Measurements from ENCODE around the gene TEAD4.

Gene TEAD4

GRCh38 chr12:3041558-3042164, 82.5 kb downstream of the TEAD4 start:
- POLR2A ChIA-PET = interaction anchor here (0.7 kb wide), 1 partner anchor 151 kb away, joined by 3 read pairs; the partner anchor contains the start of gene TULP3
- DNase-seq (ENCODE audit: low read depth, low spot score) = no peak
- H3K4me3 ChIP-seq (ENCODE audit: low read depth, low read length) = no peak overlapping the region
- CTCF ChIA-PET = interaction anchor here (0.8 to 2.7 kb wide), 34 partner anchors 8 to 359 kb away, joined by 3 to 31 read pairs (median 5); partner anchors contain the start of genes ITFG2, NRIP2 and TEX52
- peak; percentile 83 for TF ChIP-seq CTCF (IDR thresholded peaks at IDR 0.05; ENCODE audit: insufficient read depth, low read length, missing control alignments)

GRCh38 chr12:3042394-3042793, 83.2 kb downstream of the TEAD4 start:
- CTCF ChIA-PET = interaction anchor here (0.6 to 2.7 kb wide), 33 partner anchors 9 to 359 kb away, joined by 3 to 31 read pairs (median 5); partner anchors contain the start of genes ITFG2, NRIP2 and TEX52
- TF ChIP-seq CTCF (IDR thresholded peaks at IDR 0.05; ENCODE audit: insufficient read depth, low read length, missing control alignments) = no peak
- H3K4me3 ChIP-seq (ENCODE audit: low read depth, low read length) = no peak overlapping the region
- DNase-seq (ENCODE audit: low read depth, low spot score) = no peak
- POLR2A ChIA-PET = no interaction called here

GRCh38 chr12:3042826-3043225, 83.6 kb downstream of the TEAD4 start:
- no peak for DNase-seq (ENCODE audit: low read depth, low spot score)
- TF ChIP-seq CTCF (IDR thresholded peaks at IDR 0.05; ENCODE audit: insufficient read depth, low read length, missing control alignments) = no peak
- POLR2A ChIA-PET = no interaction called here
- CTCF ChIA-PET = interaction anchor here (0.6 to 2.7 kb wide), 20 partner anchors 9 to 303 kb away, joined by 3 to 31 read pairs (median 7); partner anchors contain the start of gene NRIP2
- no peak overlapping the region for H3K4me3 ChIP-seq (ENCODE audit: low read depth, low read length)

GRCh38 chr12:3043406-3043805, 84.2 kb downstream of the TEAD4 start:
- ChIA-PET POLR2A (no interaction called here), CTCF (interaction anchor here (1.3 to 2.7 kb wide), 6 partner anchors 10 to 198 kb away, joined by 4 to 31 read pairs (median 10); no protein-coding TSS in a partner anchor)
- no peak for DNase-seq (ENCODE audit: low read depth, low spot score)
- TF ChIP-seq CTCF (IDR thresholded peaks at IDR 0.05; ENCODE audit: insufficient read depth, low read length, missing control alignments) = no peak
- no peak overlapping the region for H3K4me3 ChIP-seq (ENCODE audit: low read depth, low read length)

GRCh38 chr12:3044141-3044630, 85.0 kb downstream of the TEAD4 start:
- TF ChIP-seq CTCF (IDR thresholded peaks at IDR 0.05; ENCODE audit: insufficient read depth, low read length, missing control alignments) = no peak
- CTCF ChIA-PET = interaction anchor here (1.0 to 1.4 kb wide), 2 partner anchors 11 kb away, joined by 4 read pairs; no protein-coding TSS in a partner anchor
- no peak for DNase-seq (ENCODE audit: low read depth, low spot score)
- POLR2A ChIA-PET = no interaction called here
- no peak overlapping the region for H3K4me3 ChIP-seq (ENCODE audit: low read depth, low read length)

- no peak for DNase-seq (ENCODE audit: low read depth, low spot score)
- no peak for TF ChIP-seq CTCF (IDR thresholded peaks at IDR 0.05; ENCODE audit: insufficient read depth, low read length, missing control alignments)
- CTCF ChIA-PET = interaction anchor here (1.1 to 1.4 kb wide), 3 partner anchors 10 to 13 kb away, joined by 3 to 6 read pairs (median 4); no protein-coding TSS in a partner anchor
- no peak overlapping the region for H3K4me3 ChIP-seq (ENCODE audit: low read depth, low read length)
- POLR2A ChIA-PET = no interaction called here
These were observed 86.3 kb downstream of the TEAD4 start for GRCh38 chr12:3045494-3045893.
